ENCODE results near the gene WDR70. TPM values are rescaled to one million over a fixed set of nuclear protein-coding genes. Genes with fewer than 3 reads are reported as not detected.

The WDR70 gene
- total RNA-seq, 1 experiment from 2014 or later = 40.2 TPM

- ChIA-PET CTCF (no interaction called here), POLR2A (no interaction called here)
- Histone ChIP-seq H3K36me3 (ENCODE audit: control insufficient read depth, insufficient read depth, low read length) (no peaks in the 10 kb centered on the region), H3K27me3 (replicated peaks; ENCODE audit: control insufficient read depth, insufficient read depth, low read length) (no peaks in the 10 kb centered on the region), H3K4me3 (ENCODE audit: low read depth, low read length) (no peak overlapping the region), H3K9me3 (peaks cover 6% of the 10 kb centered on the region), H3K4me1 (no peaks in the 10 kb centered on the region)
- intact Hi-C loops (cut with micrococcal nuclease; ENCODE audit: unreplicated experiment) = no loop called here
- Mint-ChIP-seq H3K4me1 (ENCODE audit: low read depth, unreplicated experiment) (no peaks in the 10 kb centered on the region), H3K9me3 (ENCODE audit: unreplicated experiment) (peaks cover 24% of the 10 kb centered on the region), H3K27me3 (ENCODE audit: insufficient read depth, unreplicated experiment) (peaks cover 3% of the 10 kb centered on the region), H3K27ac (ENCODE audit: unreplicated experiment) (no peak overlapping the region), H3K36me3 (ENCODE audit: insufficient read depth, unreplicated experiment) (no peaks in the 10 kb centered on the region), H3K4me3 (ENCODE audit: unreplicated experiment) (no peak overlapping the region)
- BruUV-seq (replicated peaks) = no TSS peak
- no peak for DNase-seq
- no peak for TF ChIP-seq CTCF (IDR thresholded peaks at IDR 0.05; ENCODE audit: insufficient read depth in 1 of 2, low read depth in 1 of 2, low read length in 1 of 2, severe bottlenecking in 1 of 2, unreplicated experiment in 1 of 2)
Measured at GRCh38 chr5:37786416-37786815, 407.3 kb downstream of the WDR70 start.

GRCh38 chr5:37786862-37787519, 407.9 kb downstream of the WDR70 start:
- Histone ChIP-seq H3K4me3 (ENCODE audit: low read depth, low read length) (no peak overlapping the region), H3K27me3 (replicated peaks; ENCODE audit: control insufficient read depth, insufficient read depth, low read length) (no peaks in the 10 kb centered on the region), H3K36me3 (ENCODE audit: control insufficient read depth, insufficient read depth, low read length) (no peaks in the 10 kb centered on the region), H3K4me1 (no peaks in the 10 kb centered on the region), H3K9me3 (peaks cover 6% of the 10 kb centered on the region)
- Mint-ChIP-seq H3K9me3 (ENCODE audit: unreplicated experiment) (peaks cover 25% of the 10 kb centered on the region), H3K27me3 (ENCODE audit: insufficient read depth, unreplicated experiment) (peaks cover 3% of the 10 kb centered on the region), H3K4me3 (ENCODE audit: unreplicated experiment) (no peak overlapping the region), H3K4me1 (ENCODE audit: low read depth, unreplicated experiment) (no peaks in the 10 kb centered on the region), H3K36me3 (ENCODE audit: insufficient read depth, unreplicated experiment) (no peaks in the 10 kb centered on the region), H3K27ac (ENCODE audit: unreplicated experiment) (no peak overlapping the region)
- ChIA-PET CTCF (no interaction called here), POLR2A (no interaction called here)
- intact Hi-C loops (cut with micrococcal nuclease; ENCODE audit: unreplicated experiment) = no loop called here
- TF ChIP-seq CTCF (IDR thresholded peaks at IDR 0.05; ENCODE audit: insufficient read depth in 1 of 2, low read depth in 1 of 2, low read length in 1 of 2, severe bottlenecking in 1 of 2, unreplicated experiment in 1 of 2) = no peak
- DNase-seq = no peak
- BruUV-seq (replicated peaks) = no TSS peak

- TF ChIP-seq CTCF (IDR thresholded peaks at IDR 0.05; ENCODE audit: insufficient read depth in 1 of 2, low read depth in 1 of 2, low read length in 1 of 2, severe bottlenecking in 1 of 2, unreplicated experiment in 1 of 2) = no peak
- Histone ChIP-seq H3K4me3 (ENCODE audit: low read depth, low read length) (no peak overlapping the region), H3K4me1 (no peaks in the 10 kb centered on the region), H3K36me3 (ENCODE audit: control insufficient read depth, insufficient read depth, low read length) (no peaks in the 10 kb centered on the region), H3K27me3 (replicated peaks; ENCODE audit: control insufficient read depth, insufficient read depth, low read length) (no peaks in the 10 kb centered on the region), H3K9me3 (peaks cover 12% of the 10 kb centered on the region)
- BruUV-seq (replicated peaks) = no TSS peak
- Mint-ChIP-seq H3K4me1 (ENCODE audit: low read depth, unreplicated experiment) (no peaks in the 10 kb centered on the region), H3K9me3 (ENCODE audit: unreplicated experiment) (peaks cover 33% of the 10 kb centered on the region), H3K4me3 (ENCODE audit: unreplicated experiment) (no peak overlapping the region), H3K27ac (ENCODE audit: unreplicated experiment) (no peak overlapping the region), H3K36me3 (ENCODE audit: insufficient read depth, unreplicated experiment) (no peaks in the 10 kb centered on the region), H3K27me3 (ENCODE audit: insufficient read depth, unreplicated experiment) (peaks cover 3% of the 10 kb centered on the region)
- intact Hi-C loops (cut with micrococcal nuclease; ENCODE audit: unreplicated experiment) = no loop called here
- ChIA-PET POLR2A (no interaction called here), CTCF (no interaction called here)
- no peak for DNase-seq
Measured at GRCh38 chr5:37787742-37788141, 408.6 kb downstream of the WDR70 start.
